CD4-positive, alpha-beta T cell treated with Interleukin-15 for 1 hour (primary cell): Measurements from ENCODE around the gene GKN1.
"Not testable (repeated sequence)": the region's sequence is repeated elsewhere in the genome, so short reads cannot be mapped to it uniquely, and the experiment has no call there.

Experiments used
- DNase-seq: peaks from one replicate; pipeline ENCODE4 v3.0.0-alpha.2; 2020

Gene GKN1, protein sequence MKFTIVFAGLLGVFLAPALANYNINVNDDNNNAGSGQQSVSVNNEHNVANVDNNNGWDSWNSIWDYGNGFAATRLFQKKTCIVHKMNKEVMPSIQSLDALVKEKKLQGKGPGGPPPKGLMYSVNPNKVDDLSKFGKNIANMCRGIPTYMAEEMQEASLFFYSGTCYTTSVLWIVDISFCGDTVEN

DNA sequence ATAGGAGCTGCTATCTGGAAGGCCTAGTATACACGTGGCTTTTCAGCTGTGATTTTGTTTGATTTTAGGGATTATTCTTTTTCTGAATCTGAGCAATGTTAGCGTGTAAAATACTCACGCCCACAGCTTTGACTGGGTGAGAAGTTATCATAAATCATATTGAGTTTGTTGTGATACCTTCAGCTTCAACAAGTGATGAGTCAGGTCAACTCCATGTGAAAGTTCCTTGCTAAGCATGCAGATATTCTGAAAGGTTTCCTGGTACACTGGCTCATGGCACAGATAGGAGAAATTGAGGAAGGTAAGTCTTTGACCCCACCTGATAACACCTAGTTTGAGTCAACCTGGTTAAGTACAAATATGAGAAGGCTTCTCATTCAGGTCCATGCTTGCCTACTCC lies at the start of gene GKN1:
GKN1 (plus strand) TSS at position 386 of the 400 bp plus-strand sequence. CDS start 42 bp downstream, outside the sequence.
- DNase-seq, result no peak

DNA sequence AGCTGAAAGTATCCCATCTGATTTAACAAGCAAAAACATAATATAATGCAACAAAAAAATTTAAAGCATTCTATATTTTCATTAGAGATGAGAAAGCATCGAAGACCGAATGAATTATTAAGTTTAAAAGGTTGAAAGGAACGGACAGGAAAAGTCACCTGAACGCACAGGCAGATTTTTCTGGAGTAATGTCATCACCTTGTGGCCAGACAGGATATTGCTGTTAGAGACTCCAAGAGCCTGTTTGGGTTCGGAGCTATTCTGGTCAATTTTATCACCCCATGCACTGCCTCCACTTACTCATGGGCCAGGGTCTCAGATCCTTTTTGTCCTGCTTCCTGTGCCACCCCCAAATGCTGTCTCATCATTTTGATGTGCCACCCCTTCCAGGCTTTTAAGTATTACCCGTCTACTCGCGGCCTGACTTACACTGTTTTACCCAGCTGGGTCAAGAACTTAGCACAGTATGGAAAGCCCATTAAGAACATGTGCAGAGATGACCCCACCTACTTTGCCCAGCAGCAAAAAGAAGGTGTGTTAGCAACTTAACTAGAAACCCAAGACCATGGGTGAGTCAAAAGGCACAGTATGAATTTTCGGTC lies 49.0 kb upstream of the GKN1 start:
- peak; percentile 57 for DNase-seq

DNA sequence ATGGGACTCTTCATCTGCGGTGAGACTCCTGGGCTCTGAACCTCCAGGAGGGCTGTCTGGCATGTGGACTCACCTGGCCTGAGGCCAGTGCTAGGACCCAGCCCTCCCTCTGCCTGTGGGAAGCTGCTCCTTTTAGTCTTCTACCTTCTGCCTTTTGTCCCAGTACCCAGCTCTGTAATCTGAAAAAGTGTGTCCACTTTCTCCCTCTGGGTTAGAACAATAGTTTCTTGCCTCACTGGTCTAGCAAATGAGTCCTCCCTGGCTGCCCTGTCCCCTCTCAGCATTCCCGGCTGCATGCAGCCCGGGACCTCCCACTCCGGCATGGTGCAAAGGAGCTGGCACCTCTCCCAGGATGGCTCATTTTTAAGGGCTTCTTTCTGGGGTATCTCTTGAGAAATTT lies 47.6 kb upstream of the GKN1 start:
- DNase-seq, result no peak

DNA sequence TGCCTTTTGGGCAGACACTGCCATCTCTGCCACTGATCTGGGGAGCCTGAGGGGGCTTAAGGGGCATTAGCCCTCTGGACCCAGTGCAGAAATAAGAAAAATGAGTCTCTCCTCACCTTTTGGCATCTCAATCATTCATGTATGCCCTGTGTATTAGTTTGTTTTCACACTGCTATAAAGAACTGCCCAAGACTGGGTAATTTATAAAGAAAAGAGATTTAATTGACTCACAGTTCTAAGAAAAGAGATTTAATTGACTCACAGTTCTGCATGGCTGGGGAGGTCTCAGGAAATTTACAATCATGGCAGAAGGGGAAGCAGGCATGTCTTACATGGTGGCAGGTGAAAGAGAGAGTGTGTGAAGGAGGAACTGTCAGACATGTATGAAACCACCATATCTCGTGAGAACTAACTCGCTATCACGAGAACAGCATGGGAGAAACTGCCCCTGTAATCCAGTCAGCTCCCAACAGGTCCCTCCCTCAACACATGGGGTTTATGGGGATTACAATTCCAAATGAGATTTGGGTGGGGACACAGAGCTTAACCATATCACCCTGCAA lies 43.2 kb upstream of the GKN1 start:
- no peak for DNase-seq

DNA sequence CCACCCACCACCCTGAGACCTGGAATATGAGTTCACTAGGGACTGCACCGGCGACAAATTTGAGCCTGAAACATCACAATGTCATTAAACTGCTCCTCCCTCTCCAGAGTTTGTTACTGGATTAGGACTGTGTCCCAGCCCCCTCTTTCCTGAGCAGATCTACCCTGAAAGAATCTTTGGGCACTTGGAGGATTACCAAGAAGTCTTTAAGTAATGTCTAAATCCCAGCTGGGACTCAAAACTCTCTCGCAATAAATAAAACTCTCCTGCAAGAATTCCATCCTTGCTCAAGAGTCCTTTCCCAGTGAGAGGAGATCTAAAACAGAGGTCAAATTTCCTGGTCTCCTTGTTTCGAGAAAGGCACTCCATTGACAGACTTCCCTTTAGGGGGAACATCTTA lies 42.6 kb upstream of the GKN1 start:
- no peak for DNase-seq

GRCh38 chr2:68932402-68932801 lies 42.0 kb upstream of the GKN1 start:
- no peak for DNase-seq

DNA sequence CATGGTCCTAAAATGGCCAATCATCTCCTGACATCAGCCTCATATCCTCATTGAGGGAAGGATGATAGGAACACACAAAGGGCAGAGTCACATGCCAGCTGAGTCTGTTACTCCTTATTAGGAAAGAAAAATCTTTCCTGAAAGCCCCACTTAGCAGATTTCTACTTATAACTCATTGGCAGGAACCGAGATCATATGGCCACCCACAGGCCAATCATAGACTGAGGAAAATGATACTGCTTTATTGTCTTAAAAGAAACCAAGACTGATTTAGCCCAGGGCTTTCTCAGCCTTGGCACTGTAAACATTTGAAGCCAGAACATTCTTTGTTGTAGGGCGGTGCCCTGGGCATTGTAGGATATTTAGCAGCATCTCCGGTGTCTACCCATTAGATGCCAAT lies 40.4 kb upstream of the GKN1 start:
- DNase-seq, result no peak

DNA sequence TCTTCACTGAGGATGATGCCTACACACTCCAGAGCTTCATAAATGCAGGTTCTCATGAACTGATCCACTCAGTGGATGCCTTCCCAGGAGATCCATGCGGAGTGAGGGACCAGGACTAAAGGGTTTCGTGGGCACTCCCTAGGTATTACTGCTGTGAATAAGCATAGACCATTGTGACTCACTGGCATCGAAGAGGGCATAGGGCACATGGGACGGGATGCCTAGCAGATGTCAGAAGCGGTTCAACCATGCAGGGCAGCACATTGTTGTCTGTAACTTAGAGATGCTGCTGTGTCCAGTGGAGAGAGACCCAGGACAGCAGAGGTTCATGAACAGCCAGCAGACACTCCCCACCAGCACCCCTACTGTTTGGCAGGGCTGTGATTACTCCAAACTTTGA lies 39.0 kb upstream of the GKN1 start:
- DNase-seq, result no peak

DNA sequence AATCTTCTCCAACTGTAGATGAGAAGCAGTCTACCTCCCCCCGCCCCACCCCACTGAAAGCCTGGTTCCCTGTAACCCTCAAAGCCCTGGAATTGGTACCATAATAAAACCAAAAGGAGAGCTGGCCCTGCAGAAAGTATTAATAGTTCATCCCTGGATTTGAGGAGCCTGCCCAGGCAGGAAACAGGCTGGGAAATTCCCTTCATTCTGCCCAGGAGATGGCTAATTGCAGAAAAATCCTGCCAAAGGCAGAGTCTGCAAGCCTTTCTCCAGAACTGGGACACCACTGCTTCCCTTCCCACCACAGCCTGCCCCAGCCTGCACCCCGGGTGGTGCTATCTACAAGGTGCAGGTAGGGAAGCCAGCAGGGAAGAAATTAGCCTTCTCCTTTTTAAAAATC lies 38.0 kb upstream of the GKN1 start:
- DNase-seq, result no peak

DNA sequence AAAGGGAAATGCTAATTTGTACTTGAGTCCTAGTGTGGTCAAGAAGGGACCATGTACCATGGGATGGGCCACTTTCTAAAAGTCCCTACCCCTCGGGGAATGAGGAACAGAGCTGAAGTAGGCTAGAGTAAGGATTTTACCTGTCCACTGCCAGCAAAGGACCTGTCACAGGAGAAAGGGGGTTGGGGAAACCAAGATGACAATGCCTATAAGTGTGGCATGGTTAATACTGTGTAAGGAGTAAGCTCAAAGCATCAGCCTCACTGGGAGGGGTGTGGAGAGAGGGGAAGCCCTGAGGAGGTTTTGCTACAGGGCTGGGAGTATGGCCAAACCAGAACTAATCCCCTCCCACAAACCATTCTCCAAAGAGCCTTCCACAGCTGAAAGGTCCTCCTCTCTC lies 37.5 kb upstream of the GKN1 start:
- no peak for DNase-seq

- no peak for DNase-seq
Observed at GRCh38 chr2:68937346-68938055, 36.9 kb upstream of the GKN1 start.

- no peak for DNase-seq
Observed at GRCh38 chr2:68938938-68939337, 35.5 kb upstream of the GKN1 start.

DNA sequence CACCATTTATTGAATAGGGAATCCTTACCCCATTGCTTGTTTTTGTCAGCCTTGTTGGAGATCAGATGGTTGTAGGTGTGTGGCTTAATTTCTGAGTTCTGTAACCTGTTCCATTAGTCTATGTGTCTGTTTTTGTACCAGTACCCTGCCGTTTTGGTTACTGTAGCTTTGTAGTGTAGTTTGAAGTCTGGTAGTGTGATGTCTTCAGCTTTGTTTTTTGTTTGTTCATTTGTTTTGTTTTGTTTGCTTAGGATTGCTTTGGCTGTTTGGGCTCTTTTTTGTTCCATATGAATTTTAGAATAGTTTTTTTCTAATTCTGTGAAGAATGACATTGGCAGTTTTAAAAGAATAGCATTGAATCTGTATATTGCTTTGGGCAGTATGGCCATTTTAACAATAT lies 34.5 kb upstream of the GKN1 start:
- no peak for DNase-seq

DNA sequence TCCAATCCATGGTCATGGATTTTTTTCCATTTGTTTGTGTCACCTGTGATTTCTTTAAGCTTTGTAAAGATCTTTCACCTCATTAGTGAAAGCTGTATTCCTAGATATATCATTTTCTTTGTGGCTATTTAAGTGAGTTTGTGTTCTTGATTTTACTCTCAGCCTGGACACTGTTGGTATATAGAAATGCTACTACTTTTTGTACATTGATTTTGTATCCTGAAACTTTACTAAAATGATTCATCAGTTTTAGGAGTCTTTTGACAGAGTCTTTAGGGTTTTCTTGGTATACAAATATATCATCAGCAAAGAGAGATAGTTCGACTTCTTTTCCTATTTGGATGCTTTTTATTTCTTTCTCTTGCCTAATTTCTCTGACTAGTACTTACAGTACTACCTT lies 34.1 kb upstream of the GKN1 start:
- DNase-seq, result no peak

GRCh38 chr2:68942827-68943226 lies 31.6 kb upstream of the GKN1 start:
- DNase-seq, result no peak

DNA sequence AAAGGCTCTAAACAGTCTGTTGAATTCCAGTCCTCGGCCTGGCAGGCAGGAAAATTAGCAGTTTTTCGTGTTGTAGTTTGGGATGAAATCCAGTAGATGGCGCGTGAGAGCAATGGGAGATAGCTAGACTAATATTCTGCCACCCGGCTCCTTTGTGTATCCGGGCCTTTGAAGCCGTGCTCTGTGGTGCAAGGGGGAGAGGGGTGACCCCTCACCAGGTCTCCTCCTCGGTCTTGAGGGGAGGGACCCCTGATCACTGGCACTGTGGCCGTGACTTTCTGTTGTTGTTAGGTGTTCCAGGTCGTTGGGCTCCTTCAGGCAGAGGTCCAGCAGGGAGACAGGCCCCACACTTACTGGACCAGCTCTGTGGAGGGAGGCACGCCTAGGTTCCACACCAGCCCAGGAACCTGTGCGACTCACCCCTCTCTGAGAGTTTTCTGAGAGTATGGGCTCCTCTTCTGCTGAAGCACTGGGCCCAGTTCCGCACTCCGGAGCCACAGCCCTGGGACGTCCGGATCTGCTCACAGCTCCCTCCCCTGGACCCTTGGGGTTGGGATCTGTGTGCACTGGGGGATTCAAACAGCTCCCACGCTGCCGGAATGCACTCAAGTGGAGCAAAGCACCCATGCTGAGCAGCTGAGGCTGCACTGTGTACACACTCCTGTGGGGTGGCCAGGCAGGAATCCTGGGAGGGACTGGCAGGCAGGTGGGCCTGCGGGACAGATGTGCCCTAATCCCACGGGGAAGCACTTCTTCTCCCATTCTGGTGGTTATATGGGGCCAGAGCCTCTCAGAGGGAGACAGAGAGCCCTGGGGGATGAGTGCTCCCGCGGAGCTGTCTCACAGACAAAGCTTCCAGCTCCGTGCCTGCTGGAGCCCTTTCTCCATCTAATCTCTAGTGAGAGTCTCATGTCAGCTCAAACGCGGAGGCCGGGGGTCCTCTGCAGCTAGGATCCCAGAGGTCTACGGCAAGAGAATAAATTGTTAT lies 30.6 kb upstream of the GKN1 start:
- peak; percentile 40 for DNase-seq

DNA sequence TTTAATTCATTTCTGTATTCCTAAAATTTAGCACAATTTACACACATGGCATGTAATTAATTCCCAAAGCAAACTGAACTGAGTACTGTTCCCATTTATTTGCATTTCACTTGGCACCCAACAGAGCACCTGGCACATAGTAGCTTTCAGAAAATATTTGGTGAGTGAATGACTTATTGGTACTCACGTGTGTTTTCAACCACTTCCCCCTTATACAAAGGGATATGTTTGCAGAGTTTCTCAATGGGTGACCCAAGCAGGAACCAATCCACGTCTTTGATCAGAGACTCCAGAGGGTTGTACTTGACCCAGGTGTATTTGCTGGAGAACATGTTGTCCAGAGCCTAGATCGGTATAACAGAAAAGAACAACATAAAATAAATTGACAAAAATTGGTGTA lies 28.3 kb upstream of the GKN1 start:
- no peak for DNase-seq

DNA sequence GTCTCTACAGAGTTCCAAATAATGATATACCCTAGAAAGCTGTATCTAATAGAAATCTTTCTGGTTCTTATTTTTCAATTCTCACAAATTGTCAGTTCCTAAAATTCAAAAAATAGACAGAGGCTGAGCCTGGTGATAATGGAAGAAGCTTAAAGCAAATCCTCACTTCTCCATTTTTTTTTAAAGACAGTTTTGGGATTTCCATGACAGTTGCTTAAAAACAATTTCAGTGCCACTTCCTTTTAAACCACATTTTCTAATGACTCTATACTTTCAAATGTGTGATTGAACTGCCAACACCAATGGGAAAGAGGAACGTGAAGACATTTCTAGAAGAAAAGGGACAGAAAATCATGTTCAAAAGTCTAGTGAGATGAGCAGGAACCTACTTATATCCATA lies 25.7 kb upstream of the GKN1 start:
- DNase-seq, result no peak

- no peak for DNase-seq
Observed at GRCh38 chr2:68951899-68952298, 22.5 kb upstream of the GKN1 start.

DNA sequence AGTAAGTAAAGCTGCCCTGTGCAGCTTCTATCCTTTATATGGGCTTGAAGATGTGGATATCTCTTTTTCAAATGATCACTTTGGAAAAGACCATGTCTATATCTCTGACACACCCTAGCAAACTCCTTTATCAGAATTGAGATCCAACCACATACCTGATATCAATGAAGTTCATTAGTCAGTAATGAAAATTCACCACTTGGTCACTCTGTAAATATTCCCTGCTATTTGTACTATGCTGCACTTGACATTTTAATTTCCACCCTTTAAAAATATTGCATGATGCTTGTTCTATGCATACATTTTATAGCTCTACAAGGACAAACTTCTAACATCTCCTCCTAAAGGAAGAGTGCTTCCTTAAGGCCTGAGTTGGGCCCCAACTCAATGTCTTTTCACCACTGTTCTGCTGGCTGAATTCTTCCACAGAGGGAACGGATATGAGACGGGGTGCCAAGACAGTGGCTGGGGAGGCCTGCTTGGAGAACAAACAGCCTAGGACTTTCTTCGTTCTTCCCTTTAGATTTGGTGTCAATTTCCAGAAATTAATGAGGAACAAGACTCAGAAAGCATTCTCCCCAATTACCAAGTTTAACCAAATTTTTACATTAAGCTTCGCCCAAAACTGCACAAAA lies 21.4 kb upstream of the GKN1 start, which contains the start of gene GKN2:
GKN2 (minus strand) TSS at position 7 of the 635 bp plus-strand sequence. CDS start 32 bp downstream, outside the sequence.
- no peak for DNase-seq

DNA sequence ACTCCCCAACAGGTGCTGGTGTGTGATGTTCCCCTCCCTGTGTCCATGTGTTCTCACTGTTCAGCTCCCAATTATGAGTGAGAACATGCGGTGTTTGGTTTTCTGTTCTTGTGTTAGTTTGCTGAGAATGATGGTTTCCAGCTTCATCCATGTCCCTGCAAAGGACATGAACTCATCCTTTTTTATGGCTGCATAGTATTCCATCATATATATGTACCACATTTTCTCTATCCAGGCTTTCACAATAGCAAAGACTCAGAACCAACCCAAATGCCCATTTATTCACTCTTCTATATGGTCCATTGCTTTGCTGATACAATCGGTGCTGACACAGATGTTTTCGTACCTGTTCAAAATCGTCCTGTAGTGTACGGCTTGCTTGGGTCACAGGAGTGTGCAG lies 19.0 kb upstream of the GKN1 start:
- not testable (repeated sequence) for DNase-seq

DNA sequence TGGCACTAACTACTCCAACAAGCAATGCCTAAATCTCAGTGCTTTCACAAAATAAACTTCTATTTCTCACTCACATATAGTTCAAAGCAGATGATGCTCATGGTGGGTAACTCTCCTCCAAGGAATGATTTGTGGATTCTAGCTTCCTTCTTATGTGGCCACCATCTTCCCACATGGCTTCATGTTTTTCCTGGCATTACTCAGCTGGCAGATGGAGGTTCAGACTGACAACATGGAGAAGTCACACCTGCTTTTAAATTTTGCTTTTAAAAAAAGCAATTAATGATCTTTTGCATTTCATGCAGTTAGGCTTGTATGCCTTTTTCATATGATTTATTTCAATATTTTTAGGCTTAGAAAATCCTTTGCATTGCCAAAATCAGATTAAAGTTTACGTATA lies 15.4 kb upstream of the GKN1 start:
- DNase-seq, result no peak
